Measurements from ENCODE around the gene TBC1D19. TPM values are rescaled to one million over a fixed set of nuclear protein-coding genes. Genes with fewer than 3 reads are reported as not detected.

Gene TBC1D19
- total RNA-seq, 1 experiment from 2014 or later, result 12.8 TPM

DNA sequence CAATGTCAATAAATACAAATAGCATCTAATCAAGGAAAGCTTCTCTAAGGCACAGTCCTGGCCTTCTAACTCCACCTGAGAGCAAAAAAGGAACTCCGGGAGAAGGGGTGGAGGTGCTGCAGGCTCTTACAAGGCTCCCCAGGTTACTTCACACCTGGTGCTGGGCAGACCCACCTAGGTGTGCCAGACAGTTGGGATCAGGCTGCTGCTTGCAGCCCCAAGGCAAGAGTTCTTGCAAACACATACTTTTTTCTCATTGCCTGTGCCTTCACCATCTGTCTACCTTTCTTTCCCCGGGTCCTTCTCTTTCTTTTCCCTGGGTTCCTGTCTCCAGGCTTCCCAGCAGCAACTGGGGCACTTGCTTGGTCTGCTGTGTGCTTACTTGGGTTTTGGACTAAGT is 195.3 kb downstream of the TBC1D19 start:
- BruUV-seq (replicated peaks), result no TSS peak
- Histone ChIP-seq H3K4me2 (no peak overlapping the region), H3K4me3 (no peak overlapping the region), H3K79me2 (ENCODE audit: low read depth) (no peaks in the 10 kb centered on the region), H3K4me1 (replicated peaks; ENCODE audit: insufficient read depth) (no peaks in the 10 kb centered on the region), H3F3A (ENCODE audit: insufficient read depth, low read depth) (no peaks in the 10 kb centered on the region), H4K20me1 (ENCODE audit: insufficient read depth) (no peaks in the 10 kb centered on the region), H2AFZ (no peak overlapping the region), H3K27ac (no peak overlapping the region), H3K27me3 (ENCODE audit: insufficient read depth, low read depth) (no peaks in the 10 kb centered on the region), H3K9me3 (ENCODE audit: insufficient read depth, low read depth) (no peaks in the 10 kb centered on the region), H3K36me3 (ENCODE audit: low read depth) (no peaks in the 10 kb centered on the region), H3K9me2 (ENCODE audit: insufficient read depth) (no peaks in the 10 kb centered on the region)
- CTCF ChIA-PET, result no interaction called here
- intact Hi-C loops (cut with micrococcal nuclease; ENCODE audit: unreplicated experiment), result no loop called here
- no peak for DNase-seq
- POLR2A ChIA-PET (ENCODE audit: unreplicated experiment), result no interaction called here
- TF ChIP-seq EZH2 (IDR thresholded peaks at IDR 0.05; ENCODE audit: low read depth), result no peak
- TF ChIP-seq, protein P1, sequence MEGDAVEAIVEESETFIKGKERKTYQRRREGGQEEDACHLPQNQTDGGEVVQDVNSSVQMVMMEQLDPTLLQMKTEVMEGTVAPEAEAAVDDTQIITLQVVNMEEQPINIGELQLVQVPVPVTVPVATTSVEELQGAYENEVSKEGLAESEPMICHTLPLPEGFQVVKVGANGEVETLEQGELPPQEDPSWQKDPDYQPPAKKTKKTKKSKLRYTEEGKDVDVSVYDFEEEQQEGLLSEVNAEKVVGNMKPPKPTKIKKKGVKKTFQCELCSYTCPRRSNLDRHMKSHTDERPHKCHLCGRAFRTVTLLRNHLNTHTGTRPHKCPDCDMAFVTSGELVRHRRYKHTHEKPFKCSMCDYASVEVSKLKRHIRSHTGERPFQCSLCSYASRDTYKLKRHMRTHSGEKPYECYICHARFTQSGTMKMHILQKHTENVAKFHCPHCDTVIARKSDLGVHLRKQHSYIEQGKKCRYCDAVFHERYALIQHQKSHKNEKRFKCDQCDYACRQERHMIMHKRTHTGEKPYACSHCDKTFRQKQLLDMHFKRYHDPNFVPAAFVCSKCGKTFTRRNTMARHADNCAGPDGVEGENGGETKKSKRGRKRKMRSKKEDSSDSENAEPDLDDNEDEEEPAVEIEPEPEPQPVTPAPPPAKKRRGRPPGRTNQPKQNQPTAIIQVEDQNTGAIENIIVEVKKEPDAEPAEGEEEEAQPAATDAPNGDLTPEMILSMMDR (conservative IDR thresholded peaks at IDR 0.05), result no peak

DNA sequence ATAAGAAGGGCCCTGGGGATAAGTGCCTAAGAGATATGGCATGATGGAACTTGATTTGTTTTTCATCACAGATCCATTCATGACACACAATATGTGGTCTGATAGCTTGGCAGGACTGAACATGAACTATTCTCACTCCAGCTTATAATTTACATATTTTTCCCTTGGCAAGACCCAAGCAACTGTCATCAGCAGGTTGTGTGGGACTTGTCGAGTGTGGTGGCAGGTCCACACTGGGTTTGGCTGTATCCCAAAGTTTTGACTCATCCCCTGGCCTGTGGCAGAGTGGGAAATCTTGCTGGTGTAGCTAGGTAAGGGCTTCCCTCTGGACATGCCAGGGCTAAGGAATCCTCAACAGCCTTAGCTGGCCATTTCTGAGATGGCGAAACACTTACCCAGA is 195.8 kb downstream of the TBC1D19 start:
- H4K20me1 ChIP-seq (ENCODE audit: insufficient read depth), result no peaks in the 10 kb centered on the region
- no peaks in the 10 kb centered on the region for H3K79me2 ChIP-seq (ENCODE audit: low read depth)
- peak in 1 of 2 experiments; percentile 28 for DNase-seq
- no peak overlapping the region for H3K27ac ChIP-seq
- no peaks in the 10 kb centered on the region for H3F3A ChIP-seq (ENCODE audit: insufficient read depth, low read depth)
- no peak overlapping the region for H3K4me2 ChIP-seq
- H3K9me3 ChIP-seq (ENCODE audit: insufficient read depth, low read depth), result no peaks in the 10 kb centered on the region
- H3K9me2 ChIP-seq (ENCODE audit: insufficient read depth), result no peaks in the 10 kb centered on the region
- POLR2A ChIA-PET (ENCODE audit: unreplicated experiment), result no interaction called here
- H3K27me3 ChIP-seq (ENCODE audit: insufficient read depth, low read depth), result no peaks in the 10 kb centered on the region
- TF ChIP-seq, protein P1 (conservative IDR thresholded peaks at IDR 0.05), result no peak
- no peak for TF ChIP-seq EZH2 (IDR thresholded peaks at IDR 0.05; ENCODE audit: low read depth)
- H2AFZ ChIP-seq, result no peak overlapping the region
- CTCF ChIA-PET, result no interaction called here
- intact Hi-C loops (cut with micrococcal nuclease; ENCODE audit: unreplicated experiment), result no loop called here
- no peaks in the 10 kb centered on the region for H3K36me3 ChIP-seq (ENCODE audit: low read depth)
- H3K4me1 ChIP-seq (replicated peaks; ENCODE audit: insufficient read depth), result no peaks in the 10 kb centered on the region
- no peak overlapping the region for H3K4me3 ChIP-seq
- no TSS peak for BruUV-seq (replicated peaks)

DNA sequence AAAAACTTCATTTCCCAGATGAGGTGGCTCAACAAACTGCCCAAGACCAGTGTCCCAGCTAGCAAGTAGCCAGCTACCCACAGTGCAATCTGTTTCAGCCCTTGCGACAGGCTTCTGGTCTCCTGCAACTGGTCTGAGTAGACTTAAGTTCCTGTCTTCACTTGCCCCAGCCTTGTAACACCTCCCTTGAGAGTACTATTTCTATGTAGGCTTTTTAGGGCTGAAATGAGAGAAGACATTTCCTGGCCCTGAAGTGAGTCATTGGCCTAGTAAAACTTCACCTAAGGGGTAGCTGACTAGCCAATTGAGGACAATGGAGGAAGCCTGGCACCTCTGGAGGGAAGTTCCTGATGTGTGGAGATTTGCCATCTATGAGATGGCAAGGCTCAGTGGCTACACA is 196.7 kb downstream of the TBC1D19 start:
- ChIA-PET POLR2A (ENCODE audit: unreplicated experiment) (no interaction called here), CTCF (no interaction called here)
- DNase-seq, result no peak
- H3K4me3 ChIP-seq, result no peak overlapping the region
- H3K36me3 ChIP-seq (ENCODE audit: low read depth), result no peaks in the 10 kb centered on the region
- H3K27me3 ChIP-seq (ENCODE audit: insufficient read depth, low read depth), result no peaks in the 10 kb centered on the region
- BruUV-seq (replicated peaks), result no TSS peak
- no peaks in the 10 kb centered on the region for H3K4me1 ChIP-seq (replicated peaks; ENCODE audit: insufficient read depth)
- H3K9me2 ChIP-seq (ENCODE audit: insufficient read depth), result no peaks in the 10 kb centered on the region
- no peak overlapping the region for H2AFZ ChIP-seq
- H3K79me2 ChIP-seq (ENCODE audit: low read depth), result no peaks in the 10 kb centered on the region
- no peak overlapping the region for H3K27ac ChIP-seq
- no peaks in the 10 kb centered on the region for H3F3A ChIP-seq (ENCODE audit: insufficient read depth, low read depth)
- no peak overlapping the region for H3K4me2 ChIP-seq
- H3K9me3 ChIP-seq (ENCODE audit: insufficient read depth, low read depth), result no peaks in the 10 kb centered on the region
- no peaks in the 10 kb centered on the region for H4K20me1 ChIP-seq (ENCODE audit: insufficient read depth)
- TF ChIP-seq EZH2 (IDR thresholded peaks at IDR 0.05; ENCODE audit: low read depth), result no peak
- TF ChIP-seq, protein P1 (conservative IDR thresholded peaks at IDR 0.05), result no peak
- intact Hi-C loops (cut with micrococcal nuclease; ENCODE audit: unreplicated experiment), result no loop called here
